ENCODE results near the gene ADAMTS7. TPM values are rescaled to one million over a fixed set of nuclear protein-coding genes. Genes with fewer than 3 reads are reported as not detected.

Gene ADAMTS7
- total and polyA plus RNA-seq, 2 donors (not counting 3 experiments of a cell fraction or from before 2014, with no cell fraction given): 49.6 to 64.7 TPM

DNA sequence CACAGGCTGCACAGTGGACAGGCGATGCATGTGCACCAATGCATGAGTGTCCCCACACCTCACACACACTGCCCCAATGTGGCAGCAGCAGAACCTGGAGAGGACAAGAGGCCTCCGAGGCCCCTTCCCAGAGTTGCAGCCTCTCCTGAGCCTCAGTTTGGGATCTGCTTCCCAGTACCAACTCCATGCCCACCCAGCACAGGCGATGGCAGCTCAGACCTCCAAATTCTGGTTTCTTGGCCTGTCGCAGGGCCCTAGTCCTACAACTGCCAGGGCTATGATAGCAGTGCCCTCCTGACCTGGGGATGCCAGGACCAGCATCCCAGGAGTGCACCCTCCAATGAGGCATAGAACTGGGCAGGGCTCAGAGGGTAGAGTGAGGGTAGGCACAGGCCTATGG is 19.9 kb downstream of the ADAMTS7 start:
- Histone ChIP-seq H3K9ac (replicated peaks; ENCODE audit: extremely low read depth, insufficient read depth, low read length) (no peak overlapping the region), H2AFZ (ENCODE audit: low read depth, low read length) (no peak overlapping the region), H3K4me2 (ENCODE audit: insufficient read depth, low read length) (no peak overlapping the region), H3K27ac (ENCODE audit: insufficient read depth, low read depth, low read length) (no peak overlapping the region), H3K36me3 (ENCODE audit: control insufficient read depth in 2 of 2, extremely low read depth in 1 of 2, insufficient read depth in 2 of 2, low read length in 2 of 2) (peaks cover 0 to 22% of the 10 kb centered on the region in 2 experiments), H3K4me3 (replicated peaks in 1 of 3; ENCODE audit: insufficient read depth in 1 of 3, low read depth in 1 of 3, low read length in 3 of 3) (no peak overlapping the region), H3K9me1 (replicated peaks; ENCODE audit: control insufficient read depth, extremely low read depth, insufficient read depth, low read length) (no peaks in the 10 kb centered on the region), H3K79me2 (ENCODE audit: control insufficient read depth, insufficient read depth, low read length) (no peaks in the 10 kb centered on the region), H3K9me3 (replicated peaks; ENCODE audit: control insufficient read depth, insufficient read depth, low read length) (no peaks in the 10 kb centered on the region), H4K20me1 (replicated peaks; ENCODE audit: control insufficient read depth, extremely low read depth, insufficient read depth, low read length) (no peaks in the 10 kb centered on the region), H3K4me1 (ENCODE audit: control insufficient read depth, extremely low read depth, insufficient read depth, low read length) (no peaks in the 10 kb centered on the region), H3K27me3 (ENCODE audit: control insufficient read depth in 2 of 2, insufficient read depth in 2 of 2, low read length in 2 of 2) (no peaks in the 10 kb centered on the region)
- ChIA-PET POLR2A (no interaction called here), CTCF (no interaction called here)
- DNase-seq (ENCODE audit: low read depth, low spot score) (no peak), FAIRE-seq (no peak)
- BruUV-seq (replicated peaks): no TSS peak
- TF ChIP-seq, protein P1, sequence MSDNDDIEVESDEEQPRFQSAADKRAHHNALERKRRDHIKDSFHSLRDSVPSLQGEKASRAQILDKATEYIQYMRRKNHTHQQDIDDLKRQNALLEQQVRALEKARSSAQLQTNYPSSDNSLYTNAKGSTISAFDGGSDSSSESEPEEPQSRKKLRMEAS (IDR thresholded peaks at IDR 0.05; ENCODE audit: insufficient read depth, insufficient read length): no peak
- TF ChIP-seq POLR2A (IDR thresholded peaks at IDR 0.05; ENCODE audit: low read depth, low read length) (no peak), MYC (IDR thresholded peaks at IDR 0.05; ENCODE audit: low read depth, low read length) (no peak), POLR2AphosphoS5 (IDR thresholded peaks at IDR 0.05; ENCODE audit: insufficient read depth, low read depth, low read length) (no peak), EZH2 (IDR thresholded peaks at IDR 0.05; ENCODE audit: borderline replicate concordance, low read depth, low read length, severe bottlenecking) (no peak), FOS (IDR thresholded peaks at IDR 0.05; ENCODE audit: borderline replicate concordance, insufficient read depth, low read length) (no peak), GATA2 (IDR thresholded peaks at IDR 0.05; ENCODE audit: insufficient read depth, insufficient read length, low read depth, low read length) (no peak), JUN (IDR thresholded peaks at IDR 0.05; ENCODE audit: borderline replicate concordance, insufficient read depth, insufficient read length, low read depth) (no peak)
- TF ChIP-seq, protein P2, sequence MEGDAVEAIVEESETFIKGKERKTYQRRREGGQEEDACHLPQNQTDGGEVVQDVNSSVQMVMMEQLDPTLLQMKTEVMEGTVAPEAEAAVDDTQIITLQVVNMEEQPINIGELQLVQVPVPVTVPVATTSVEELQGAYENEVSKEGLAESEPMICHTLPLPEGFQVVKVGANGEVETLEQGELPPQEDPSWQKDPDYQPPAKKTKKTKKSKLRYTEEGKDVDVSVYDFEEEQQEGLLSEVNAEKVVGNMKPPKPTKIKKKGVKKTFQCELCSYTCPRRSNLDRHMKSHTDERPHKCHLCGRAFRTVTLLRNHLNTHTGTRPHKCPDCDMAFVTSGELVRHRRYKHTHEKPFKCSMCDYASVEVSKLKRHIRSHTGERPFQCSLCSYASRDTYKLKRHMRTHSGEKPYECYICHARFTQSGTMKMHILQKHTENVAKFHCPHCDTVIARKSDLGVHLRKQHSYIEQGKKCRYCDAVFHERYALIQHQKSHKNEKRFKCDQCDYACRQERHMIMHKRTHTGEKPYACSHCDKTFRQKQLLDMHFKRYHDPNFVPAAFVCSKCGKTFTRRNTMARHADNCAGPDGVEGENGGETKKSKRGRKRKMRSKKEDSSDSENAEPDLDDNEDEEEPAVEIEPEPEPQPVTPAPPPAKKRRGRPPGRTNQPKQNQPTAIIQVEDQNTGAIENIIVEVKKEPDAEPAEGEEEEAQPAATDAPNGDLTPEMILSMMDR (IDR thresholded peaks at IDR 0.05; ENCODE audit: extremely low read depth in 1 of 2, insufficient read depth in 1 of 2, low read depth in 1 of 2, low read length in 2 of 2): no peak
- intact Hi-C loops (cut with micrococcal nuclease) (no loop called here), dilution Hi-C loops (cut with MboI; ENCODE audit: extremely low pct_ligation_motif_present, low sequenced_read_pairs) (no loop called here)

All from endothelial cell of umbilical vein (primary cell).